Fibroblast of lung (primary cell): Measurements from ENCODE around the gene DR1. TPM values are rescaled to one million over a fixed set of nuclear protein-coding genes. Genes with fewer than 3 reads are reported as not detected.
A peak's percentile ranks its signal among the peaks of the same experiment; 100 is the strongest.

ENCODE experiments used
- DNase-seq, 2 donors: peaks; one replicate each; pipeline versions ENCODE4 v3.0.0 to v3.0.0-alpha.2; 2010; ENCODE audit warnings: low read depth in 2 of 2
- H2AFZ ChIP-seq: 2 replicates; pipeline ENCODE4 v1.5.1; 2012; ENCODE audit warnings: low read length, control low read depth, inconsistent platforms
- H3K27ac ChIP-seq: 2 replicates; pipeline ENCODE4 v1.5.1; 2011; ENCODE audit warnings: low read length, control low read depth; ENCODE audit not compliant: insufficient read depth
- H3K27me3 ChIP-seq: 2 replicates; pipeline ENCODE4 v1.5.1; 2011; ENCODE audit warnings: mild to moderate bottlenecking, low read length; ENCODE audit not compliant: control insufficient read depth, insufficient read depth
- H3K36me3 ChIP-seq: 2 replicates; pipeline ENCODE4 v1.5.1; 2011; ENCODE audit warnings: low read length; ENCODE audit not compliant: control insufficient read depth, insufficient read depth
- H3K4me1 ChIP-seq: 2 replicates; pipeline ENCODE4 v1.5.1; 2011; ENCODE audit warnings: low read length; ENCODE audit not compliant: control insufficient read depth, insufficient read depth; ENCODE audit errors: extremely low read depth
- H3K4me2 ChIP-seq: 2 replicates; pipeline ENCODE4 v1.5.1; 2011; ENCODE audit warnings: low read length, control low read depth; ENCODE audit not compliant: insufficient read depth; ENCODE audit errors: extremely low read depth
- H3K4me3 ChIP-seq, 4 experiments: fragments of 200-600 bp in 1 of 4; sonication (generic) in 1 of 4; replicated peaks in 1 of 4; 2 replicates each; pipeline ENCODE4 v1.5.1; 2011 to 2016; ENCODE audit warnings: low read length in 4 of 4, low read depth in 3 of 4, mild to moderate bottlenecking in 3 of 4, control low read depth in 2 of 4, inconsistent platforms in 1 of 4, mixed read lengths in 1 of 4; ENCODE audit not compliant: insufficient read depth in 1 of 4; ENCODE audit errors: control extremely low read depth in 1 of 4
- H3K79me2 ChIP-seq: 2 replicates; pipeline ENCODE4 v1.5.1; 2012; ENCODE audit warnings: mild to moderate bottlenecking, low read length, inconsistent platforms; ENCODE audit not compliant: control insufficient read depth, insufficient read depth
- H3K9ac ChIP-seq: 2 replicates; pipeline ENCODE4 v1.5.1; 2011; ENCODE audit warnings: mild to moderate bottlenecking, low read length, control low read depth; ENCODE audit not compliant: insufficient read depth
- H3K9me3 ChIP-seq: 2 replicates; pipeline ENCODE4 v1.5.1; 2012; ENCODE audit warnings: low read depth, low read length; ENCODE audit not compliant: control insufficient read depth, insufficient read depth
- H4K20me1 ChIP-seq: 2 replicates; pipeline ENCODE4 v1.5.1; 2011; ENCODE audit warnings: low read length; ENCODE audit not compliant: control insufficient read depth, insufficient read depth; ENCODE audit errors: extremely low read depth
- CTCF ChIP-seq, 2 donors: IDR thresholded peaks in 1 of 2; conservative IDR thresholded peaks in 1 of 2; 1 replicate in 1 of 2; 2 replicates in 1 of 2; pipeline ENCODE4 v1.5.1; 2011 to 2012; ENCODE audit warnings: low read length in 2 of 2, control low read depth in 1 of 2, inconsistent platforms in 1 of 2, low read depth in 1 of 2, mild to moderate bottlenecking in 1 of 2
- EZH2 ChIP-seq: IDR thresholded peaks from 2 replicates; pipeline ENCODE4 v1.5.1; 2012; ENCODE audit warnings: low read length, control low read depth, mild to moderate bottlenecking; ENCODE audit errors: missing control alignments
- polyA plus RNA-seq, 2 donors: library from polyadenylated mRNA; depleted of rRNA in 1 of 2; stranded (reverse) in 1 of 2; unstranded in 1 of 2; fragments of >200 nt; gene quantifications; 2 replicates each; pipeline ENCODE4 v1.2.1, GENCODE V29; 2011 to 2012; ENCODE audit warnings: missing spikeins in 1 of 2
- total RNA-seq: library from RNA; depleted of rRNA; stranded (reverse); fragments of >200 nt; gene quantifications from 2 replicates; pipeline ENCODE4 v1.2.1, GENCODE V29; 2014

The DR1 gene
- total and polyA plus RNA-seq, 2 donors (not counting 1 experiment from before 2014, with no cell fraction given), result 35.0 to 41.2 TPM

GRCh38 chr1:93338387-93339146 is 7.1 kb upstream of the DR1 start:
- H4K20me1 ChIP-seq, result no peaks in the 10 kb centered on the region
- no peak overlapping the region for H3K9ac ChIP-seq
- no peaks in the 10 kb centered on the region for H3K9me3 ChIP-seq
- peak overlapping the region; percentile 28 for H3K4me2 ChIP-seq
- DNase-seq, result peak; percentile 86 to 97
- no peak overlapping the region for H3K4me3 ChIP-seq
- peaks cover 4% of the 10 kb centered on the region for H3K4me1 ChIP-seq
- peak overlapping the region; percentile 2 for H3K27ac ChIP-seq
- no peaks in the 10 kb centered on the region for H3K27me3 ChIP-seq
- H3K79me2 ChIP-seq, result no peaks in the 10 kb centered on the region
- TF ChIP-seq CTCF (conservative IDR thresholded peaks at IDR 0.05 in 1 of 2, IDR thresholded peaks at IDR 0.05 in 1 of 2; ENCODE audit: low read depth in 1 of 2, low read length in 2 of 2) (no peak), EZH2 (no peak)
- no peak overlapping the region for H2AFZ ChIP-seq
- no peaks in the 10 kb centered on the region for H3K36me3 ChIP-seq

DNA sequence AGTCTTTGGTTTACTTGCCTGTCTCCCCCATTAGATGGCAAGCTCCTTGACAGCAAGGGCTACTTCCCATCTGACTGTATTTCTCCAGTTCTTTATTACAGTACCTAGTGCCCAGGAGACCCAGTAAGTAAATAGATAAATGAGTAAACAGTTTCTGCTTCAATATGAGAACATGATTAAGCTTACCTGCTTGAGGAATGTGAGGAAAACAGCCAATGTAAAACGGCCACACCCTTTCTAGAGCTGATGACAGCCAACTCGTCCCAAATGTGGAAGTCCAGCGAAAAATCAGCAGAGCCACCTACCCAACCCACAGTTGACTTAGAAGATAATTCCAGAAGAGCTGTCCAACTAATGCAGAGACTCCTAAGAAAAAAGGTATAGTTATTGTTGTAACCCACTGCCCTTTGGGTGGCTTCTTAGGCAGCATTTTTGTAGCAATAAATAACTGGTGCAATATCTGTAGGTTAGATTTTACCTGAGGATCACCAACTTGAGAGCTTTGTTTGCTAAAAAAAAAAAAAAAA is 6.5 kb upstream of the DR1 start:
- no peaks in the 10 kb centered on the region for H4K20me1 ChIP-seq
- H3K4me2 ChIP-seq, result no peak overlapping the region
- no peak for DNase-seq
- no peaks in the 10 kb centered on the region for H3K36me3 ChIP-seq
- no peak overlapping the region for H2AFZ ChIP-seq
- H3K27ac ChIP-seq, result no peak overlapping the region
- no peak overlapping the region for H3K9ac ChIP-seq
- peaks cover 4% of the 10 kb centered on the region for H3K4me1 ChIP-seq
- no peaks in the 10 kb centered on the region for H3K27me3 ChIP-seq
- H3K4me3 ChIP-seq, result no peak overlapping the region
- no peaks in the 10 kb centered on the region for H3K79me2 ChIP-seq
- TF ChIP-seq EZH2 (no peak), CTCF (conservative IDR thresholded peaks at IDR 0.05 in 1 of 2, IDR thresholded peaks at IDR 0.05 in 1 of 2; ENCODE audit: low read depth in 1 of 2, low read length in 2 of 2) (no peak)
- no peaks in the 10 kb centered on the region for H3K9me3 ChIP-seq

GRCh38 chr1:93340090-93340489 is 5.6 kb upstream of the DR1 start:
- Histone ChIP-seq H3K36me3 (no peaks in the 10 kb centered on the region), H3K4me1 (peaks cover 4% of the 10 kb centered on the region), H3K4me3 (no peak overlapping the region), H3K27me3 (no peaks in the 10 kb centered on the region), H3K27ac (no peak overlapping the region), H3K4me2 (no peak overlapping the region), H3K9me3 (no peaks in the 10 kb centered on the region), H4K20me1 (no peaks in the 10 kb centered on the region), H3K79me2 (peaks cover 1% of the 10 kb centered on the region), H2AFZ (no peak overlapping the region), H3K9ac (no peak overlapping the region)
- TF ChIP-seq EZH2, result no peak
- no peak for TF ChIP-seq CTCF (conservative IDR thresholded peaks at IDR 0.05 in 1 of 2, IDR thresholded peaks at IDR 0.05 in 1 of 2; ENCODE audit: low read depth in 1 of 2, low read length in 2 of 2)
- no peak for DNase-seq
